Glomerular visceral epithelial cell (primary cell): ENCODE measurements around the gene SLITRK4.

ENCODE experiments used
- DNase-seq: peaks from one replicate; pipeline ENCODE4 v3.0.0-alpha.2; 2016; ENCODE audit errors: extremely low spot score

The SLITRK4 gene, protein sequence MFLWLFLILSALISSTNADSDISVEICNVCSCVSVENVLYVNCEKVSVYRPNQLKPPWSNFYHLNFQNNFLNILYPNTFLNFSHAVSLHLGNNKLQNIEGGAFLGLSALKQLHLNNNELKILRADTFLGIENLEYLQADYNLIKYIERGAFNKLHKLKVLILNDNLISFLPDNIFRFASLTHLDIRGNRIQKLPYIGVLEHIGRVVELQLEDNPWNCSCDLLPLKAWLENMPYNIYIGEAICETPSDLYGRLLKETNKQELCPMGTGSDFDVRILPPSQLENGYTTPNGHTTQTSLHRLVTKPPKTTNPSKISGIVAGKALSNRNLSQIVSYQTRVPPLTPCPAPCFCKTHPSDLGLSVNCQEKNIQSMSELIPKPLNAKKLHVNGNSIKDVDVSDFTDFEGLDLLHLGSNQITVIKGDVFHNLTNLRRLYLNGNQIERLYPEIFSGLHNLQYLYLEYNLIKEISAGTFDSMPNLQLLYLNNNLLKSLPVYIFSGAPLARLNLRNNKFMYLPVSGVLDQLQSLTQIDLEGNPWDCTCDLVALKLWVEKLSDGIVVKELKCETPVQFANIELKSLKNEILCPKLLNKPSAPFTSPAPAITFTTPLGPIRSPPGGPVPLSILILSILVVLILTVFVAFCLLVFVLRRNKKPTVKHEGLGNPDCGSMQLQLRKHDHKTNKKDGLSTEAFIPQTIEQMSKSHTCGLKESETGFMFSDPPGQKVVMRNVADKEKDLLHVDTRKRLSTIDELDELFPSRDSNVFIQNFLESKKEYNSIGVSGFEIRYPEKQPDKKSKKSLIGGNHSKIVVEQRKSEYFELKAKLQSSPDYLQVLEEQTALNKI

DNA sequence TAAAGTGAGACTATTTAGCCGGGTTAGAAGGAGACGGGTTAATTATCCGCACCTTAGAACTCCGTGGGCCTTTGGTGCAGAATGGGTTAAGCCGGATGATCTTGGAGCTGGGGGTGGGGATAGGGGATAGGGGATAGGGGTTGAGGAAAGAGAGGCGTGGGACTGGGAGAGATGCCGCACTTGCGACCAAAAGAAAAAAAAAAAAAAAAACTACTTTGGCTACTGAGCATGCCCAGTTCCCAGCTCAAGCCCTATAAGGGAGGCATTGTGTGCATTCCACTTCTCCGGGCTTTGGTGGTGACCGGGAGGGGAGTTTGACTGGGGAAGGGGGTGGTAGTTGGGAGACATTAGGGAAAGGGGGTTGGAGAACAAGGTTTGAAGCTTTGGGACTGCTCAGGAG, at the start of gene SLITRK4:
Gene SLITRK4, minus strand, starts transcription at position 187 of the 400 bp plus-strand sequence. CDS start 4,993 bp downstream, outside the sequence.
- no peak for DNase-seq

DNA sequence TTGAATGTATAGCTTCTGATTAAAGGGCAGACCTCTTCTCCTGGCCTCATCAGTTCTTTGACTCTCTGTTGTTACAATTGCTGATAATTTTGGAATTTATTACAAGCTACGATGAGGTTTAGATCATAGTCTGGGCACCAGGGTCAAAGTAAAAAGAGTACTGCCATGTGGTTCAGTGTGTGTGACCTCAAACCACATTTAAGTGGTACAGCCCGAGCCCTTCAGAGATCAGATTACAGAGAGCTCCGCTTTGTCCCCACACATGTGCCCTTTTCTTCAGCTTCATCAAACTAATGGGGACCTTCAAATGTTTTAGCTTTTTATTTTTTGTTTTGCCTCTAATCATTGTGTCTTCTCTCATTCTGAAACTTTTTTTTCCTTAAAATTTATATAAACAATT, 47.6 kb upstream of the SLITRK4 start:
- no peak for DNase-seq

DNA sequence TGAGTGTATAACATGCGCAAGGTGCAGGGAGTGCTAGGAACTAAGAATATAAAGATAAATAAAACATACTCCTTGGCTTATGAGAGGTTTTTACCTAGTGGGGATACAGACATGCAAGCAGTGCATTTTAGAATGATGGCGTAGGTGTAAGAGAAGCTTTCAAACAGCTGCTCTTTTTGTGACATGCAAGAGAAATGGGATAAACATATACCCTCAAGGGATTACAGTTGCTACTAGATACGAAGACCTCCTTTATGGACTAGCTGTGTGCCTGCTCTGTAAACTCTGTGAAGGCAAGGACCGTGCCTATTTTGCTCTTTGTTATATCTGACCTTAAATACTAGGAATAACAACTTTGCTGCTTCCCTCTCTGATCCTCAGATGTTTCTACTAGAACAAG, 39.0 kb upstream of the SLITRK4 start:
- DNase-seq, result no peak

DNA sequence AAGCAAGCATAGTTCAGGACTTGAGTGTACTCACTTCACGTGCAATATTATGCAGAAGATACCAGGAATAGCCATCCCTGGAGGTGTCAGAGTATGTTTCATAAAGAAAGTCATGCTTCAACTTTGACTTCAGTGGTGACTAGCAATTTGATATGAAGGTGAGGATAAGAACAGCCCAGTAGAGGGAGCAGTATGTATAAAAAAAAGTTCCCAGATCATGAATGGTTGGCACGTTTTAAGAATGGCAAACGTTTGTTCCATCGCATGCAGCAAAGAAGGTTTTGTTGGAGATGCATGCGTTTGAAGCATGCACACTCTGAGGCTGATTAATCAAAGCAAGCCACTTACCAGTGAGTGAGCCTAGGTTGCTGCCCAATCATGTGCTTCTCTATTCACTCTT, 33.5 kb upstream of the SLITRK4 start:
- DNase-seq, result peak; percentile 2

DNA sequence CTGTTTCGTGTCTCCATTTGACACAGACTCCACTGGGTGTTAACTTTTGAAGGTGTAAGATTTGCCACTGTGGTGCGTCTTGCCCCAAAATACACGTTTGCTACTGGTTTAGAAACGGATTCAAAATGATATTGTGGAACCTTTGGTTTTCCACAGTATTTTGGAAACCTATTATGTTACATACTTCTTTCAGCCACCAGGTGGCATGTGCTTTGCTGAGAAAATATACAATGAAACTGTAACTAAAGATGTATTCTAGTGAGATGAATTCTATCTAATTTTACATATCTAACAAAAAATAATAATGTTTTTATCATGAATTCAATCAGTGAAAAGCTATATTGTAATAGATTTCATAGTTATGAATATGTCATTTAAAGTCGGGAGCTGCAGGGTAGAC, 28.4 kb upstream of the SLITRK4 start:
- DNase-seq, result no peak

DNA sequence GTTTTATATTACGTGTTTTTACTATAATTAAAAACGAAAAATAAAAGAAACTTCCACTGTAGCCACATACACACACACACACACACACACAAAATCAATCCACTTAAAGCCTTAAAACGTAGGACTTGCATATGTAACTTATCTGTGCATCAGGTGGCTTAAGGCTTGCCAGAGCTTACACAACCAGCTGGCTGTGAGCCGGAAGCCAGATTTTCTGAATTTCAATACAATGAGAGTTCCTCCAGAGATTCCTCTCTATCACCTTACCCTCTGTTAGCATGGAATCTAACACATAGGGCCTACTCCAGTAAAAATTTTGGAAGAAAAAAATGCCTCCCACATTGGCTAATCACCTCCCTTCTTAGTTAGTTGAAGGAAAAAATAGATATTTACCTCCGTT, 27.9 kb upstream of the SLITRK4 start:
- no peak for DNase-seq

DNA sequence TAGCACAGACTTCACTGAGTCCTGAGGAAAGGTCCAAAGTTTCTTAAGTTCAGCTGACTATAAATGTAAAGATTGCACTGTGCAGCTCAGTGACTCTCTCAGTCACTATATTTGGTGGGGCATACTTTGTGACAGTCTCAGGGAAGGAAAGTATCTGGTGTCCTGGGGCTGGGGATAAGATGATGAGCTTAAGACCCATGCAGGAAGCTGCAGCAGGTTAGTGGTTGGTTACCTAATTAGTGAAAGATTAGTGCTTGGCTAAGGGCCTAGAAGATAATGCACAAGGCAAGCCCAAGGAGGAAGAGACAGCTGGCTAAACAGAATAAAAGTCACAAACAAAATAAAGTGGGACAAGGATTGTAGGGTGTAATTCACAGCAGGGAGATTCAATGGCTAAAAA, 25.4 kb upstream of the SLITRK4 start:
- no peak for DNase-seq

DNA sequence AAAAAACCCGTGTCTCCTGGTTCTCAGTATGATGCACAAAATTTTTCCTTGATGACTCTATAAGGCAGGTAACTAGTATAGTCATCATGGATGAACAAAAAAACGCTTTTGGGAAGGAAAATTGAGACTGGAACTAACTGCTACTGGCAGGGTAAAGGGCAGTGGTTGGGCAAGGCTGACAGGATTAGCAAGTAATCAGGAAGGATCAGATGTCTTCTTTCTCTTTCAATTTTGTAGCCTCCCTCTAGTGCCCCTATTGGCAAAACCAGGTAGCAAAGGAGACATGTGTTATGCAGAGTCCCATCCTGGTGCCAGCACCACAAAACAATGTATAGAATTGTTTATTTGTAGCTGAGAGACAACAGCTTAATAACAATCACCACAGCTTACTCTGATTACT, 12.8 kb upstream of the SLITRK4 start:
- no peak for DNase-seq

DNA sequence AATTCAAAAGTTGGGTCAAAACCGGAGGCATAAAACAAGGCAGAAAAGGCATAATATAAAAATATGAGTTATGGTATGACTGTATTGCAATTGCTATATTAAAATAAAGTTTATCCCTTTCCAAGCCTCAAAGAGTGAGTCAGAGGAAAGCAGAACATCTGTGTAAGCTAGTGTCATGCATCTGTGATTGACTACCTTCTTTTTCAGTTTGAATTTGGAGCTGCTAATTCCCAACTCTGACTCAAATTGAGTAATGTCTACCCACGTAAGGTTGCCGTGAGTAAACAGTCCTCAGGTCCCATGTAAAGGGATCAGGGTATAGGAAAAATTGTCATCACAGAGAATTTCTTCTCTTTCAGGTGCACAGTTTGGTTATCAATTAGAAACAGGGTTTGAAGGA, 6.5 kb upstream of the SLITRK4 start:
- DNase-seq, result no peak

DNA sequence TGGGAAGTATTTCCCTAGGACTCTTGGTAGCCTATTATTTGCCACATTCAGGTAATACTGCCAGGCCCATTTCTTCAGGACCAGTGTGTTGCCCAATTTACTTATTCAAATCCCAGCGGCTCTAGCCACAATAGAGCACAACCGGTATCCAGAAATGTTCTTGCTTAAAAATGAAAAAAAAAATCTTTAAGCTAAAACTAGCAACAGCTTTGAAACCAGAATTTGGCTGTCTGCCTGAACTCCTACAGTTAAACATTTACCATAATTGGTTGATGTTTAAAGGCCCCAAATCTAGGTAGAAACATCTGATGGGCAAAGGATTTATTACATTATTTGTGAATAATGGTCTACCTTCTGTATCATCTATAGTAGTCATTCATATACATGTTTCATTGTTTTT, 930 bp upstream of the SLITRK4 start:
- no peak for DNase-seq

DNA sequence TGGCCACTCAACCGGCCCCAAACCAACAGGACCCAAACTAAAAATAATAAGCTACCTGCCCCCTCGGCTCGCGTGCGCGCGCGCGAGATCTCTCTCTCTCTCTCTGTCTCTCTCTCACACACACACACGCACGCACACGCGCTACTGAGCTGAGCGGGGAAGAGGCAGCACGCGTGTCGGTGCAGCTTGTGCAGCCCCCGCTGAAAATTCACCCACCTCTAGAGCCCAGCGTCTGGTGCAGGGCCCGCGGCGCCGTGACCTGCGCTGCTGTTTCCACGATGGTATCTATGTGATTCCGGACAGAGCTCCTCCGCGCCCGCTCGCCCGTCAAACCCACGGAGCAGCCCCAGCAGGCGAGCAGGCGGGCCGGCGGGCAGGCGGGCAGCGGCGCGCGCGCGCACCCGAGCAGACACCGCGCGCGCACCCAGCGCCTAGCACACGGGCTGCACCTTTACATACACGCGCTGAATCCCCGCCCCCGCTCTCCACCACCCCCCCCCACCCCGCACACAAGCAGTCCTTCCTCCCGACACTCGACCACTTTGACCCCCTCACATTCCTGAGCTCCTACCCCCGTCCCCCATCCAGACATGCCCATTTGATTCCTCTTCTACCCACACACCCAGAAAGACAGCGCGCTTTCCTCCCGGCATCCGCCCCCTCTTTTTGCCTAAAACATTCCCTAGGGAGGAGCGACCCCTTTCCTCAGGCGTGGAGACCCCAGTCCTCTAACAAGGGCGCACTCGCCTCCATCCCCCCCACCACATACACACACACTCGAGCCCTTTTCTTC, 1.0 kb downstream of the SLITRK4 start:
- DNase-seq, result peak; percentile 26

DNA sequence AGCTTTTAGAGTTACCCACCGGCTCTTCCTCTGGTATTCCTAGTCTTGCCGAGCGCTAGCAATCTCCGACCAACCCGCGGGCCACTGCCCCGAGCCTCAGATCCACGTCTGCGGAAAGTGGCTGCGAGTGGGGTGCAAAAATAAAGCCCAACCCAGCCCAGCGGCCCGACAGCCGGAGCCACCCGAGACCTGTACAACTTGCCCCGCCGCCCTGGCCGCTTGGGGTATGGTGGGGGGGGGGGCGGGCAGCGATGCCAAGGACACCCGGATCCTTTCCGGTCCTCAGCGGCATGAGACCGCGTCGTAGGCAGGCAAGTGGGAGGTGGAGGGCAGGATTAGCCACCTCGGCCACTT, 1.6 kb downstream of the SLITRK4 start:
- no peak for DNase-seq

DNA sequence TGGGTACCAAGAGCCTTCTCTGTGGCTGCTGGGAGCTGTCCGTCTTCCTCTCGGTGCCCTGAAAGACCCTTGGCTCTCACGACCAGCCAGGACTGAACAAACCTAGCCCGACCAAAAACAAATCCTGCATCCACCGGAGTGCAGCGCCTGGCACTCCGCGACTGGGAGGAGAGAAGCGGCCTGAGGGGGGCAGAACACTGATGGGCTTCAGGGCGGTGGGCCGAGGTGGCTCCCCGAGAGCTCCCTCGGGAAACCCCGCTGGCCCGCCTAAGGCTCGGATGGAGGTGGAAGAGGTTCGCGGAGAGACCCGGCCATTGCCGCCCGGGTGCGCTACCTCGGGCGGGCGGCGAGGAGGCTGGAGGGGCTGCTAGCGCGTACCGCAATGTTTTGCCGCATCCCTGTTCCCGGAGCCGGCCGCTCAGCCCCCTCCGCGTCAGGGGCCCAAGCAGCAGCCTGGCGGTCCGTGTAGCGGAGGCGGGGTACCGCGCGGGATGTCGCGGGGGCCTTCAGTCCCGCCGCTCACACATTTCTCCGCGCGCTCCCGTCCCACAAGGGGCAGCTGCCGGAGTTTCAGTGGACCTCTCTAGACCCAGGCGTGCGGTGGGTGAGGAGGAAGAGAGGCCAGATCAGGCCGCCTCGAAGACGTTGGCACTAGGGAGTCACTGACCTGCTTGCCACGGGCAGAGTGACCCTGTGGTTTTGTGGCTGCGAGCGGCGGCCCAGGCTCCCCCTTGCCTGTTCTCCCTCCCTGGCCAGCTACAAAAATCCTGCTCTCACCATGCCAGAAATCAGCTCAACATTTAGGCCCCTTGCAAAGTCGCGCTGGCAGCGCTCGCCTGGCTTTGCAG, 2.2 kb downstream of the SLITRK4 start:
- no peak for DNase-seq

DNA sequence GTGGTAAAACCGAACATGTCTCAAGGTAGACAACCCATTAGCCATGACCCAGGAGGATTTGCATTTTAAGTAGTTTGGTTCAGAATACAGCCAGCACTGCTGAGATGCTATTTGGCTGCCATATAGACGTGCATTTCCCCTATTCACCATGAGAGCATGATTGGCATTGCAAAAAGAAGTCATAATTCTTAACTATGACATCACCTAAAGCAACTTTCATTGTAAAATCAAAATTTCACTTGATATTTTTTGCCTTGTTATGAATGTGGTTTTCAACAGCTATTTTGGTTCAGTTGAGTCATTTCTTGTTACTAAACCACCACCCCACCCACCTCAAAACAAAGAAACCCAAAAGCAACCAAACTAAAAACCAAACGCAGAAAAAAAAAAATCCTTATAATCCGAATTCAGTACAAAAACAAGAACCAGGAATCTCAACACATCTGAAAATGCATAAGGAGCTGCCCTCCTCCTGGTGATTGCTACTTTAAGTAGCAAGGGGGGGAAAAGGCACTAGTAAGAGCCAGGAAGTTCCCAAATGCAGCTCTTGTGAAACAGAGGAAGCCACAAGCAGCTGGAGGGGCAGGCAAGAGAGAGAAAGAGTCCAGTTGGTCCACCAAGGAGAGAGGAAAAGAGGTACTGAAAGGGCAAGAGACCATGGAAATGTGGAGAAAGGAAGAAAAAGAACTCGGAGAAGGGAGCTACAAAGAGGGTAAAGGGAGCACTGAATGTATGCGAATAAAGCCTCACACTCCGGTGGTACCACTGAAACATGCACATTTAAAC, 3.1 kb downstream of the SLITRK4 start:
- no peak for DNase-seq

DNA sequence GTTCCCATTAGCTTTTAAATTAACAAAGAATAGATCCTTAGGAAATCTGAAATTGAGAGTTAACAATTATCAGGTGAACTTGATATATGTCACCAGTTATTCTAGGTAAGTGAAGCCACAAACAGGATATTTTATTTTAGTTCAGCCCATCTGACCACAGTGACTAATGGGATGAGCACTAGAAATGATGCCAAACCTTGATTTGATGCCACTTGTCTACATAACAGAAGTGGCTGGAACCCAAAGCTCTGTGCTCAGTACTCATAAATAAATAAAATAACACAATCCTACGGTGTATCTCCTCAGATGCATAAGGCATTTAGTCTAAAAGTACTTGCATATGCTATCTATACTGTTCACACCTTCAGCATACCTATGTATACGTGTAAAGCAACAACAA, 12.2 kb downstream of the SLITRK4 start:
- no peak for DNase-seq

DNA sequence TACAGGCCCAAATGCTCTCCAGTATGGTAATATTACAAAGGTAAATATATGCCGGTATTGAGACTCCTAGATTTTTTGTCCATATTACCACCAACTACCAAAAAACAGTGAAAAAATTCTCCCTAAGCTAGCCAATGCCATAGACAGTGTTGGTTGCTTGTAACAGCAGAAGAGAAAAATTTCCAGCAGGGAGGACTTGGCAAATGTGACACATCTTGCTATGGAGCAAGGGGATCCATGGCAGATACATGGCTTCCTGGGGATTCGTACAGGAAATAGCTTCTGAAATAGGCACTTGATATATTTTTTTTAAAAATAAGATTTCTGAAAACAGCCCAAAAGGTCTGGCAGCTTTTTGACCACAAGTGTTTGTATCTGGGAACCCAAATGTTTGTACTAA, 14.6 kb downstream of the SLITRK4 start:
- no peak for DNase-seq

DNA sequence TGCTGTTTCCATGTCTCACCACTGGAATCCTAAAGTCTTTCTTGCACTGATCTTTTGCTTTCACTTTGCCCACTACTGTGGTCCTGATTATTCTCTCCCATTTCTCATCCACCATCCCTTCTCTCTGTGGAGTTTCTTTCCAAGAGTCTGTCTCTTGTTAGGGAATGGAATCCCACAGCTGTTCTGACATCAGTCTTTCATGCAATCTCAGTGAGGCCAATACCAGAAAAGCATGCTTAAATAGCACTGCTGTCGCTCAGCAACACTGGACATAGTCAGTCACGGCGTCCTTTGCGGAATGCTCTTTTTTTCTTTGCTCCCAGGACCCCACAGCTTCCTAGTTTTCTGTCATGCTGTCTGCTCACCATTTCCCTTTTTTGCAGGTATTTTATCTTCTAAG, 20.1 kb downstream of the SLITRK4 start:
- DNase-seq, result no peak

DNA sequence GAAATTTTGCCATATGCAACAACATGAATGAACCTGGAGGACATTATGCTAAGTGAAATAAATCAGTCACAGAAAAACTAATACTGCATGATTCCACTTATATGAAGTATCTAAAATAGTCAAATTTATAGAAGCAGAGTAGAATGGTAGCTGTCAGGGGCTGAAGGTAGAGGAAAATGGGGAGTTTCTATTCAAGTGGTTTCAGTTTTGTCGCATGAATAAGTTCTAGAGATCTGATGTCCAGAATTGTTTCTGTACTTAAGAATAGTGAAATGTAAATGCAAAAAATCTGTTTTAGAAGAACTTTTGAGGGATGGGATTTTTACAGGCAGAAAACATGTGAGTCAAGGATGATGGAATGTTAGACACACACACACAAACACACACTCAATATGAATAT, 34.1 kb downstream of the SLITRK4 start:
- no peak for DNase-seq

DNA sequence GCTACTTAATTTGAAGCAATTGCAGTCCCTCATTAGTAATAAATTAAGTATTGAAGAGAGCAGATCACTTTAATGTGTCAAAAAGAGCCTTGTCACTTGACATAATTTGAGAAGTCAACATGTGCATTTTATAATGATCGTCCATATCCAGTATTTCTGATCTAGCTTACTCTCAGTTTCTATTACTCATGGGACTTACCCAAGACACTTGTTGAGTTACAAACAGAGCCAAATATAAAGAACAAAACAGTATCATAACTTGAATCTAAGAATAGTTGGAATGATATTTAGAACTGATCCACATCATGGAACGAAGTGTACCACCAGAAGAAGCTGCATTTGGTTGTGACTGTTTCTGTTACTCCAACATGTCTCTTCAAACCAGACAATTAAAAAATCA, 54.7 kb downstream of the SLITRK4 start:
- DNase-seq, result no peak

DNA sequence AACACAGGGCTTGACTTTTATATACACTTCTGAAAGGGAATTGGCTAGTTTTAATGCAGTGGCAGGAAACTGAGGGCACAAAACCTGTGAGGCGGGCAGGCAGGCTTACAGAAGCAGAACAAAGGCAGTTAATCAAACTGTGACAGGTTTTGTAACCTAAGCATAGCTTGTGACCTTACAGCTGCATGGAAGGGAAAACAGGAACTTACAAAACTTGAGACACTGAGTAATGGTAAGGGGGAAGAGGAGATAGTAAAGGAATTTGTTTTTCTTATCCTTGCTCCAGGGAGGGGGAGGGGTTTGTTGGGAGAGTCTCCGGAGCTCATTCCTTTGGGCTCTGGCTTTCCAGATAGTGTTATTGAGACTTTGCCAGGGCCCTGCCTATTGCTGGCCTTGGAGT, 55.6 kb downstream of the SLITRK4 start:
- peak; percentile 0 for DNase-seq
